IMR-90 (cell line): ENCODE results near the gene IFT43. TPM values are rescaled to one million over a fixed set of nuclear protein-coding genes. Genes with fewer than 3 reads are reported as not detected.

Experiments used
- ATAC-seq: fragments of 200-7000 bp; cut with Tn5 transposase; 2 replicates; pipeline ENCODE4 v1.9.1; 2020; ENCODE audit warnings: low read depth, mild to moderate bottlenecking, moderate library complexity
- BruUV-seq: library from RNA; stranded (reverse); fragments of 400-500 nt; replicated peaks from 2 replicates; lab custom pipeline; 2021; lab: Mats Ljungman, UMichigan
- CTCF ChIA-PET: fragments of 300-600 bp; formaldehyde crosslinking; extraction: SDS; loops from one replicate; lab custom pipeline; 2021; ENCODE audit warnings: antibody characterized with exemption; lab: Yijun Ruan, JAX
- POLR2A ChIA-PET: fragments of 300-600 bp; sonication (Branson Sonifier 250); formaldehyde crosslinking; loops from one replicate; lab custom pipeline; 2022; ENCODE audit warnings: antibody characterized with exemption; ENCODE audit not compliant: unreplicated experiment; lab: Charles Lee
- DNase-seq: peaks from one replicate; pipeline ENCODE4 v3.0.0; 2013
- H2AFZ ChIP-seq: replicated peaks from 2 replicates; pipeline ENCODE3; 2013; ENCODE audit warnings: low read length, mild to moderate bottlenecking; ENCODE audit not compliant: poor library complexity
- H2AK5ac ChIP-seq: 2 replicates; pipeline ENCODE4 v1.6.1; 2013; ENCODE audit warnings: low read depth, low read length, inconsistent platforms
- H2AK9ac ChIP-seq: replicated peaks from 2 replicates; pipeline ENCODE3; 2013; ENCODE audit warnings: mild to moderate bottlenecking, low read depth, low read length, moderate library complexity; ENCODE audit not compliant: poor library complexity
- H2BK120ac ChIP-seq: 2 replicates; pipeline ENCODE4 v1.6.1; 2013; ENCODE audit warnings: low read depth, low read length, inconsistent platforms
- H2BK15ac ChIP-seq: 3 replicates; pipeline ENCODE4 v1.6.1; 2013; ENCODE audit warnings: low read depth, low read length, inconsistent platforms
- H2BK20ac ChIP-seq: 2 replicates; pipeline ENCODE4 v1.6.1; 2013; ENCODE audit warnings: low read depth, mild to moderate bottlenecking, inconsistent platforms, low read length, moderate library complexity
- H2BK5ac ChIP-seq: 2 replicates; pipeline ENCODE4 v1.6.1; 2013; ENCODE audit warnings: mild to moderate bottlenecking, low read depth, low read length, inconsistent platforms; ENCODE audit not compliant: poor library complexity, severe bottlenecking
- H3K14ac ChIP-seq: replicated peaks from 2 replicates; pipeline ENCODE4 v1.6.1; 2013; ENCODE audit warnings: low read depth, low read length, inconsistent platforms
- H3K18ac ChIP-seq: 2 replicates; pipeline ENCODE4 v1.6.1; 2013; ENCODE audit warnings: low read depth, low read length, control low read depth
- H3K23ac ChIP-seq: 2 replicates; pipeline ENCODE4 v1.6.1; 2013; ENCODE audit warnings: low read depth, low read length, inconsistent platforms
- H3K27ac ChIP-seq: 2 replicates; pipeline ENCODE4 v1.5.1; 2013; ENCODE audit warnings: mild to moderate bottlenecking, control low read depth, low read length; ENCODE audit not compliant: insufficient read depth
- H3K27me3 ChIP-seq: 2 replicates; pipeline ENCODE4 v1.6.1; 2013; ENCODE audit warnings: low read length; ENCODE audit not compliant: control insufficient read depth, insufficient read depth
- H3K36me3 ChIP-seq: 2 replicates; pipeline ENCODE4 v1.6.1; 2013; ENCODE audit warnings: low read length, mixed read lengths; ENCODE audit not compliant: control insufficient read depth, insufficient read depth
- H3K4ac ChIP-seq: 2 replicates; pipeline ENCODE4 v1.6.1; 2013; ENCODE audit warnings: low read depth, low read length, inconsistent platforms
- H3K4me1 ChIP-seq: 2 replicates; pipeline ENCODE4 v1.6.1; 2013; ENCODE audit warnings: low read length, mixed read lengths; ENCODE audit not compliant: control insufficient read depth, insufficient read depth
- H3K4me2 ChIP-seq: 2 replicates; pipeline ENCODE4 v1.6.1; 2013; ENCODE audit warnings: low read depth, mild to moderate bottlenecking, control low read depth, low read length, moderate library complexity
- H3K4me3 ChIP-seq: 2 replicates; pipeline ENCODE4 v1.5.1; 2013; ENCODE audit warnings: low read depth, mild to moderate bottlenecking, control low read depth, low read length, moderate library complexity; ENCODE audit not compliant: insufficient read depth
- H3K56ac ChIP-seq: 2 replicates; pipeline ENCODE4 v1.6.1; 2013; ENCODE audit warnings: low read length, inconsistent platforms; ENCODE audit not compliant: insufficient read depth; ENCODE audit errors: extremely low read depth
- H3K79me1 ChIP-seq, 2 experiments: 2 replicates each; pipeline ENCODE4 v1.6.1; 2013; ENCODE audit warnings: low read length in 2 of 2, inconsistent platforms in 1 of 2, low read depth in 1 of 2
- H3K9ac ChIP-seq: 2 replicates; pipeline ENCODE4 v1.6.1; 2013; ENCODE audit warnings: low read depth, low read length, control low read depth
- H3K9me1 ChIP-seq: 2 replicates; pipeline ENCODE4 v1.6.1; 2013; ENCODE audit warnings: low read length, inconsistent platforms; ENCODE audit not compliant: insufficient read depth
- H3K9me3 ChIP-seq: 2 replicates; pipeline ENCODE4 v1.6.1; 2013; ENCODE audit warnings: low read length; ENCODE audit not compliant: control insufficient read depth, insufficient read depth
- H4K20me1 ChIP-seq: 2 replicates; pipeline ENCODE4 v1.6.1; 2013; ENCODE audit warnings: low read length, inconsistent platforms; ENCODE audit not compliant: insufficient read depth
- H4K5ac ChIP-seq: 2 replicates; pipeline ENCODE4 v1.6.1; 2013; ENCODE audit warnings: mild to moderate bottlenecking, low read depth, low read length, control low read depth
- H4K8ac ChIP-seq, 2 experiments: 2 replicates each; pipeline ENCODE4 v1.6.1; 2013; ENCODE audit warnings: low read depth in 2 of 2, low read length in 2 of 2, control low read depth in 1 of 2, inconsistent platforms in 1 of 2
- H4K91ac ChIP-seq: 2 replicates; pipeline ENCODE4 v1.6.1; 2013; ENCODE audit warnings: low read depth, low read length, inconsistent platforms; ENCODE audit not compliant: insufficient read depth
- FOS ChIP-seq: fragments of 150-350 bp; IDR thresholded peaks from 2 replicates; pipeline ENCODE4 v1.6.1; 2016; ENCODE audit warnings: low read depth, low read length
- WGBS, 2 experiments: methylation state at CpG; one replicate each; pipeline versions ENCODE4 v1.1.5 to v1.1.7; 2013; ENCODE audit warnings: missing lambda C conversion rate in 2 of 2; ENCODE audit not compliant: insufficient read length in 1 of 2; ENCODE audit errors: extremely low coverage in 2 of 2; 5-methylcytosine and 5-hydroxymethylcytosine counted together
- dilution Hi-C: fragments of 300-500 bp; cut with HindIII; formaldehyde crosslinking; loops from one replicate; pipeline ENCODE4 v1.14.3; 2018; ENCODE audit warnings: low sequenced_read_pairs; ENCODE audit not compliant: unreplicated experiment
- in situ Hi-C: fragments of 300-500 bp; cut with MboI; formaldehyde crosslinking; loops from 3 replicates; pipeline ENCODE4 v1.14.3; 2019; ENCODE audit warnings: low sequenced_read_pairs, inconsistent platforms, mixed read lengths
- intact Hi-C: fragments of 100-400 bp; cut with micrococcal nuclease; formaldehyde crosslinking; loops from 2 replicates; pipeline ENCODE4 v1.10.0; 2022
- polyA plus RNA-seq, 3 experiments: library from polyadenylated mRNA; depleted of rRNA; stranded (reverse); fragments of >200 nt; gene quantifications; 2 replicates each; pipeline ENCODE4 v1.2.3, GENCODE V29; 2012; ENCODE audit warnings: low replicate concordance in 1 of 3
- total RNA-seq: library from RNA; depleted of rRNA; stranded (reverse); fragments of >200 nt; gene quantifications from 2 replicates; pipeline ENCODE4 v1.2.3, GENCODE V29; 2012
- TF ChIP-seq, protein P1 (sequence below): fragments of 150-350 bp; IDR thresholded peaks from 2 replicates; pipeline ENCODE4 v1.6.1; 2016; ENCODE audit warnings: low read depth, mild to moderate bottlenecking, low read length, moderate library complexity, borderline replicate concordance

IFT43 gene
- total and polyA plus RNA-seq, 2 of the 4 experiments (the other 2 are of a cell fraction): 41.4 to 43.2 TPM

DNA sequence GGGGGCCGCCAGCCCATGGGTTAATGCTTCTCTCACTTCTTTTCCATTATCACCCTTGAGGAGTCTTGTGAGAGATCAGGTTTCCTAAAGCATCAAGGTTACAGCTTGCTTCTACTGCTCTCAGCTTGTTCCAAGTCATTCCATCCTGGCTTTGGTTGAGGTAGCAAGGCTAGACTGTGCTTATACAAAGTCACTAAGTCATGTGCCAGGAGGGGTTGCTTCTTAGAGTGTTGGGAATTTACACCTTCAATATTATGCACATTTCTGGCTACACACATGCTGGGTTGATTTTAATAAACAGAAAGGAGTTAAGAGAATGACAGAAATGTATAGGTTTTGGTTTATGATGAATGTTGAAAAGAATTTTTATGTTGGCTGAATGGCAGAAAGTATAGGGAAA is 21.8 kb downstream of the IFT43 start:
- dilution Hi-C loops: no loop called here
- Histone ChIP-seq H2AK9ac (no peak overlapping the region), H3K4me2 (no peak overlapping the region), H2BK15ac (no peak overlapping the region), H2AK5ac (no peak overlapping the region), H3K27ac (no peak overlapping the region), H3K4me1 (peaks cover 7% of the 10 kb centered on the region), H2BK120ac (no peak overlapping the region), H4K5ac (no peak overlapping the region), H3K4me3 (no peak overlapping the region), H4K91ac (no peak overlapping the region), H3K14ac (no peak overlapping the region), H3K9me1 (peaks cover 7% of the 10 kb centered on the region; the same call in 1 of the 2 replicates), H2AFZ (no peak overlapping the region), H3K4ac (no peak overlapping the region), H3K36me3 (peaks cover 23% of the 10 kb centered on the region), H2BK5ac (no peak overlapping the region), H4K20me1 (no peaks in the 10 kb centered on the region), H3K23ac (no peak overlapping the region), H3K18ac (no peak overlapping the region), H2BK20ac (no peak overlapping the region), H3K9ac (no peak overlapping the region), H3K27me3 (no peaks in the 10 kb centered on the region), H4K8ac (no peak overlapping the region), H3K79me1 (0 out of 4 replicates have a peak, but pooled peaks cover 2% of the 10 kb centered on the region in 2 experiments), H3K9me3 (no peaks in the 10 kb centered on the region), H3K56ac (no peak overlapping the region)
- POLR2A ChIA-PET: no interaction called here
- intact Hi-C loops: loop anchor here (10.0 kb wide), 1 partner anchor 147 kb away; the partner anchor contains the start of gene GPATCH2L
- BruUV-seq: no TSS peak
- CTCF ChIA-PET: interaction anchor here (0.7 kb wide), 1 partner anchor 1348 kb away, joined by 5 read pairs; no protein-coding TSS in a partner anchor
- no CpG with 5 or more reads among the region's 1 CpG for WGBS, 2 experiments
- TF ChIP-seq FOS: no peak
- TF ChIP-seq, protein P1, sequence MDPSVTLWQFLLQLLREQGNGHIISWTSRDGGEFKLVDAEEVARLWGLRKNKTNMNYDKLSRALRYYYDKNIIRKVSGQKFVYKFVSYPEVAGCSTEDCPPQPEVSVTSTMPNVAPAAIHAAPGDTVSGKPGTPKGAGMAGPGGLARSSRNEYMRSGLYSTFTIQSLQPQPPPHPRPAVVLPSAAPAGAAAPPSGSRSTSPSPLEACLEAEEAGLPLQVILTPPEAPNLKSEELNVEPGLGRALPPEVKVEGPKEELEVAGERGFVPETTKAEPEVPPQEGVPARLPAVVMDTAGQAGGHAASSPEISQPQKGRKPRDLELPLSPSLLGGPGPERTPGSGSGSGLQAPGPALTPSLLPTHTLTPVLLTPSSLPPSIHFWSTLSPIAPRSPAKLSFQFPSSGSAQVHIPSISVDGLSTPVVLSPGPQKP: no peak
- no peak for ATAC-seq
- in situ Hi-C loops: no loop called here
- DNase-seq: no peak
